ENCODE data around the gene HORMAD2. TPM values are rescaled to one million over a fixed set of nuclear protein-coding genes. Genes with fewer than 3 reads are reported as not detected.
A peak's percentile ranks its signal among the peaks of the same experiment; 100 is the strongest.

Gene HORMAD2
- total and polyA plus RNA-seq, 2 donors (not counting 1 experiment from before 2014, with no cell fraction given): not detected

- Mint-ChIP-seq H3K9me3 (ENCODE audit: insufficient read depth) (no peaks in the 10 kb centered on the region), H3K27ac (peak overlapping the region; percentile 46), H3K4me3 (peak overlapping the region; percentile 62), H3K27me3 (no peaks in the 10 kb centered on the region), H3K4me1 (peaks cover 35% of the 10 kb centered on the region)
- Histone ChIP-seq H3K27ac (ENCODE audit: low read length in 2 of 2) (no peak overlapping the region), H3K4me1 (ENCODE audit: control insufficient read depth in 2 of 2, insufficient read depth in 2 of 2, low read length in 2 of 2) (peaks cover 25 to 29% of the 10 kb centered on the region in 2 donors), H3K36me3 (replicated peaks in 1 of 2; ENCODE audit: control extremely low read depth in 1 of 2, control insufficient read depth in 1 of 2, extremely low read depth in 1 of 2, insufficient read depth in 2 of 2, low read length in 1 of 2) (no peaks in the 10 kb centered on the region), H3K9ac (ENCODE audit: low read length) (no peak overlapping the region), H2AFZ (ENCODE audit: insufficient read depth, low read depth, low read length, poor library complexity, severe bottlenecking) (peak overlapping the region; percentile 48), H3K79me2 (ENCODE audit: control insufficient read depth, insufficient read depth, low read length) (no peaks in the 10 kb centered on the region), H3K9me3 (ENCODE audit: control extremely low read depth in 1 of 3, control insufficient read depth in 2 of 3, insufficient read depth in 1 of 3, low read length in 2 of 3) (no peaks in the 10 kb centered on the region), H3K4me3 (ENCODE audit: control extremely low read depth in 1 of 5, extremely low read depth in 1 of 5, insufficient read depth in 1 of 5, low read depth in 2 of 5, low read length in 4 of 5) (no peak overlapping the region), H3K4me2 (replicated peaks; ENCODE audit: low read depth, low read length, poor library complexity, severe bottlenecking) (peak overlapping the region; percentile 44), H4K20me1 (ENCODE audit: control insufficient read depth, insufficient read depth, low read length, poor library complexity, severe bottlenecking) (no peaks in the 10 kb centered on the region), H3K27me3 (replicated peaks in 1 of 4; ENCODE audit: control extremely low read depth in 1 of 4, control insufficient read depth in 3 of 4, insufficient read depth in 4 of 4, low read length in 3 of 4) (no peaks in the 10 kb centered on the region)
- ChIA-PET POLR2A (no interaction called here), CTCF (no interaction called here)
- TF ChIP-seq EZH2 (IDR thresholded peaks at IDR 0.05; ENCODE audit: borderline replicate concordance, insufficient read depth, low read depth, low read length, poor library complexity, severe bottlenecking) (no peak), CTCF (IDR thresholded peaks at IDR 0.05) (no peak)
- DNase-seq: peak; percentile 40
- WGBS (ENCODE audit: insufficient coverage): 31% methylated on average over 2 of the region's 11 CpGs
- intact Hi-C loops (cut with micrococcal nuclease): no loop called here
- ATAC-seq (ENCODE audit: low read depth): peak; percentile 64
These were observed 116.0 kb downstream of the HORMAD2 start for GRCh38 chr22:30196141-30196879.

GRCh38 chr22:30196880-30197336 is 116.6 kb downstream of the HORMAD2 start:
- DNase-seq (no peak), ATAC-seq (ENCODE audit: low read depth) (no peak)
- WGBS (ENCODE audit: insufficient coverage): no CpG with 5 or more reads among the region's 2 CpGs
- Histone ChIP-seq H3K4me2 (replicated peaks; ENCODE audit: low read depth, low read length, poor library complexity, severe bottlenecking) (peak overlapping the region; percentile 44), H3K36me3 (replicated peaks in 1 of 2; ENCODE audit: control extremely low read depth in 1 of 2, control insufficient read depth in 1 of 2, extremely low read depth in 1 of 2, insufficient read depth in 2 of 2, low read length in 1 of 2) (no peaks in the 10 kb centered on the region), H2AFZ (ENCODE audit: insufficient read depth, low read depth, low read length, poor library complexity, severe bottlenecking) (no peak overlapping the region), H3K4me3 (ENCODE audit: control extremely low read depth in 1 of 5, extremely low read depth in 1 of 5, insufficient read depth in 1 of 5, low read depth in 2 of 5, low read length in 4 of 5) (no peak overlapping the region), H3K4me1 (ENCODE audit: control insufficient read depth in 2 of 2, insufficient read depth in 2 of 2, low read length in 2 of 2) (peaks cover 24 to 28% of the 10 kb centered on the region in 2 donors), H3K79me2 (ENCODE audit: control insufficient read depth, insufficient read depth, low read length) (no peaks in the 10 kb centered on the region), H3K27me3 (replicated peaks in 1 of 4; ENCODE audit: control extremely low read depth in 1 of 4, control insufficient read depth in 3 of 4, insufficient read depth in 4 of 4, low read length in 3 of 4) (no peaks in the 10 kb centered on the region), H3K9me3 (ENCODE audit: control extremely low read depth in 1 of 3, control insufficient read depth in 2 of 3, insufficient read depth in 1 of 3, low read length in 2 of 3) (no peaks in the 10 kb centered on the region), H3K27ac (ENCODE audit: low read length in 2 of 2) (peak overlapping the region in 1 of 2 donors; percentile 9), H3K9ac (ENCODE audit: low read length) (no peak overlapping the region), H4K20me1 (ENCODE audit: control insufficient read depth, insufficient read depth, low read length, poor library complexity, severe bottlenecking) (no peaks in the 10 kb centered on the region)
- intact Hi-C loops (cut with micrococcal nuclease): no loop called here
- ChIA-PET CTCF (no interaction called here), POLR2A (no interaction called here)
- H3K4me1 Mint-ChIP-seq: peaks cover 32% of the 10 kb centered on the region
- H3K27me3 Mint-ChIP-seq: no peaks in the 10 kb centered on the region
- H3K4me3 Mint-ChIP-seq: peak overlapping the region; percentile 62
- no peaks in the 10 kb centered on the region for H3K9me3 Mint-ChIP-seq (ENCODE audit: insufficient read depth)
- no peak for TF ChIP-seq CTCF (IDR thresholded peaks at IDR 0.05)
- TF ChIP-seq EZH2 (IDR thresholded peaks at IDR 0.05; ENCODE audit: borderline replicate concordance, insufficient read depth, low read depth, low read length, poor library complexity, severe bottlenecking): no peak
- peak overlapping the region; percentile 46 for H3K27ac Mint-ChIP-seq

Data from B cell (primary cell).